ENCODE results near the gene TRAM2.

GRCh38 chr6:52474173-52474572, 102.7 kb downstream of the TRAM2 start:
- TF ChIP-seq CTCF (IDR thresholded peaks at IDR 0.05) = no peak
- no peak for TF ChIP-seq POLR2A (IDR thresholded peaks at IDR 0.05)
